NCI-H2227 treated with DMSO at 0.1 percent for 48 hours (cell line): Measurements from ENCODE around the gene MAX.

ENCODE experiments used
- DNase-seq: peaks from one replicate; lab custom pipeline; 2025; lab: John Stamatoyannopoulos, UW

Gene MAX

GRCh38 chr14:65072937-65073336 lies 29.4 kb downstream of the MAX start:
- no peak for DNase-seq

- no peak for DNase-seq
These were observed 30.1 kb downstream of the MAX start for GRCh38 chr14:65072256-65072655.

- no peak for DNase-seq
These were observed 30.8 kb downstream of the MAX start for GRCh38 chr14:65071544-65071943.

- DNase-seq: no peak
These were observed 31.8 kb downstream of the MAX start for GRCh38 chr14:65070471-65070976.

DNA sequence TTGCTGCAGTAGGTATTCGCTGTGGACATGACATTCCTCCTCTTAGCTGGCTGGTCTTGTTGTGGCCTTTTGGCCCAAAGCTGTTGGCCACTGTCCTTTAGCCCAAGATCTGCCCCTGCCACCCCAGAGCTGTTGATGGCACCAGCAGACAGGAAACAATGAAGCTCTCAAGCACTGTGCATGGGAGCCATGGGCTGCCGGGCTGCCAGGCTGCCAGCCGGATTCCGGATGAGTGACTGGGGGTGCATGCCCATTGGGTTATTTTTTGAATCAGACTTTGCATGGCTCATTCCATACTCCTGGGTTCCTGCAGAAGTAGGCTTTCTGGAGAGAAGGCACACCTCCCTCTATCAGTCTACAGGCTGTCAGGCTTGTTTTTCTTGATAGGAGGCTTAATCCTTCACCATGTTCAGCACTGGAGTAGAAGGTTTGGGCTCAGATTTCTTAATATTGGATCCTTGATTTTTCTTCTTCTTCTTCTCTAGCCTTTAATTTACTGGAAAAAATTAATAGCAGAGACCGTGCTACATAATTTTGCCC lies 32.4 kb downstream of the MAX start:
- no peak for DNase-seq

DNA sequence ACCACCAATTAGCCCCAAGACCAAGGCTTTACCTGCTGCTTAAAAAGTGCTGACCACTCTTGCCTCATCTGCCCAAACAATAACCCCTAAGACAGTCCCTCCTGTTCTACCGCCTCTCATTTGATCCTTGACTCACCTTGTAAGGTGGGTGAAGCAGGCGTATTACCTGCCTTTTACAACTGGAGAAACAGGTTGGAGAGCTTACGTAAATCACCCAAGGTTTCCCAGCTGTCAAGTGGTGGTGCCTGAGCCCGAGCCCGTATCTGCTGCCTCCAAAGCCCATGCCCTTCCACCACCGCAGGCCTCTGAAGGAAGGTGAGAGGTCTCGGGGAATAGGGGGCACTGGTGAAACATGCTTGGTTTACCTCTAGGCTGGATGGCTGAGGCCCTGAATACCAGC lies 36.6 kb downstream of the MAX start:
- DNase-seq: no peak

DNA sequence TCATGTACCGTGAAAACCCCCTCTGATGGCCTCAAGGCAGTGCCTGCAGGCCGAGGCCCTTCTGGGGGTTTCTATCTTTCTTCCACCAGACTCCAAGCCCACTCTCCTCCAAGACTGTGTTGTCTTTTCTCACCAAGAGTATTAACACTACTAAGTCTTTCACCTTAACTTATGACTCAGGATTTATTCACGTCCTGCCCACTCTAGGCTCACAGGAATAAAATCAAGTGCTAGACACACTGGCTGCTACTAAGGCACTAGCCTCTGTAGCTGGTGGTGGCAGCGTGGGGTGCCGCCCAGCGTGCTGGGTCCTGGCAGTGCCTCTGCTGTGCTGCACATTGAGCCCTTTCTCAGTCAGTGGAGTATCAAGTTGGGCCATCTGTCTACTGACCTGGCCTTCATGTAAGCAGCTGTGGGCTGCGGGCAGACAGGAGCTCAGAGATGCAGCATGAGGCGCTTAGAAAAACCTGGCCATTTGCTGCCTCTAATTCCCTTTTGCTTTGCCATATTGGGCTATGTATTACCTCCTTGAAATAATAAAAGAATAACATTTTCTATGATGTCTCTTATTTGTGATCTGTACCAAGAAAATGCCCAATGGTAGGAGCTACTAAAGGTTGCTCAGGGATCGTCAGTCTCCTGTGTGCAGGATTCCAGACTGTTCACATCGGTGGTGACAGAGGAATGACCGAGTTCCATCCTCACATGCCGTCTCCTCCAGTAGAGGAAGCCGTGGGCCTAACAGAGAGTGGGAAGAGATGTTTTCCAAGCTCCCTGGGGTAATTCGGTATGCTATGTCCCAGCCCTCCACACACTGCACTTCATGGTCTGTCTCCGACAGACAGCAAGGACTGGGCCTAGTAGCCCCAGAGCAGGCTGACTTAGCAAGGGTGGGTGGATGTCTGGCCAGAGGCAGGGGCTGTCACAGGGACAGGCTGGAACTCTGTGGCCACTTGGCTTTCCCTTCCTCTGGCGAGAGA lies 39.9 kb downstream of the MAX start:
- DNase-seq: no peak

DNA sequence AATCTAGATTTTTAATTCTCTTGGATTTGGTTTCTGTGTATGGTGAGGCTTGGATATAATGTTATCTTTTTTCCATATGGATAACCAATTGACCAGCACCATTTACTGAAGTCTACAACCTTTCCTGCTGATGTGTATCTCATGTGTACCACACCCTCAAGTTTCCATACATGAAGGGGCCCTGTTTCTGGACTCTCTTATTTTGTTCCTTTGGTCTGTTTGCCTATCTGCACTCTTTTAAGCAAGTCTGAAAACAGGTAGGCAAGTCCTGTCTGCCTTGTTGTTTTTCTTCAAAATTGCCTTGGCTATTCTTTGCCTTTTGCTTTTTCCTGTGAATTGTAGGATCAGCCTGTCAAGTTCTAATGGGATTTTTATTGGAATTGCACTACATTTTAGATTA lies 44.6 kb downstream of the MAX start:
- DNase-seq: no peak

DNA sequence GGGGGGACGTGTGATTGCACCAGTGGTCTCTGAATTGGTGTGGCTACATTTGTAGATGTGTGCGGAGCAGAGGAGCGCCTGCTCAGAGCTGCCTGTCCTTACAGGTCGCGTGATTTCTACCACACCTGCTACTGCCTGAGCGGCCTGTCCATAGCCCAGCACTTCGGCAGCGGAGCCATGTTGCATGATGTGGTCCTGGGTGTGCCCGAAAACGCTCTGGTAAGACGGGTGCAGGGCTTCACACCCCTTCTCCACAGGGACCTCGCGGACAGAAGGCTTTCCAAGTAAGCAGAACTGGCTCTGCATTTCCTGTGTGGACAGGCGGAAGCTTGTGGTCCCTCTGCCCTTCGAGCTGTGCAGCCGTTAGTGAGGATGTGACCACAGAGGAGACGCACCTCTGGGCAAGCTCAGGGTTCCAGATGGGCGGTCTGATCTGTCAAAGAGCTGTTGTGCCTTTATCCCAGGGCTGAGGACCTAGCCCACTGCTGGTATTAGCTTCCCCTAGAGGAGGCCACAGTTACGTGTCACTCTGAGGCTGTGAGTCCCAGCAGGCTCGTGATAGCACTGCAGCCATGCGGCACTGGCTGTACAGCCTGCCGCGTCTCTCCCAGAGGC lies 47.7 kb downstream of the MAX start:
- DNase-seq: no peak

- DNase-seq: no peak
These were observed 48.9 kb downstream of the MAX start for GRCh38 chr14:65053466-65053865.

DNA sequence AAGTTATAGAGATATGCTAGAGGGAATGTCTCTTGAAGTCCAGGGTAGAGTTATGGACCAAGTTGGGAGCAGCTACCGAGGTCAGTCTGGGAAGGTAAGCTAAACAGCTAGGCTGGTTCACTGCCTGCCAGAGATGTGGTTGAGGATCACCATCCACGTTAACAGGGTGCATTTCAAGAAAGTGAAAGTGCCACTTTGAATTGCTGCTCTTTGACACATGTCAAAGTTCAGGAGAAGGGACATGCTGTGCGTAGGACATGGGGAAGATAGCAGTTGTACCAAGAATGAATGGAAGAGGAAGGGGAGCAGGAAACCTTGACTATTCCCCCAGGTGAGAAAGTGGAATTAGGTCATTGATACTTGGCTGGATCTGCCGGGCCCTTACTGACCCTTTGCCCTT lies 49.5 kb downstream of the MAX start:
- DNase-seq: no peak

GRCh38 chr14:65045709-65046108 lies 56.6 kb downstream of the MAX start:
- no peak for DNase-seq

- DNase-seq: no peak
These were observed 57.3 kb downstream of the MAX start for GRCh38 chr14:65045006-65045405.

DNA sequence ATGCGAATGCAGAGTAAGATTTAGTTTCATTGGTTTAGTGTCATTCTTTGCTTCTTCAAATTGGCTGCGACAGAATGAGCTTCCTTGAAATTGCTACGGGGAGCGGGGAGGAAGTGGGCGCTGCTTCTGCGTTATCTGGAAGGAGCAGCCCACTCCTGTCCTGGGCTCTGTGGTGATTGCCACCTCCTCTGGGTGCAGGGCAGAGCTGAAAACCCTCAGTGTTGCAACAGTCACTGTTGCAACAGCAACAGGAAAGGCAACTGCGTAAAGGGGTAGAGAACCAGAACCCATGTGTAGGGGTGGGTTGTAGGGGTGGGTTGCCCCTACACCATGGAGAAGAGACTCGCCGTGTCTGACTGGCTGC lies 57.7 kb downstream of the MAX start:
- DNase-seq: no peak

DNA sequence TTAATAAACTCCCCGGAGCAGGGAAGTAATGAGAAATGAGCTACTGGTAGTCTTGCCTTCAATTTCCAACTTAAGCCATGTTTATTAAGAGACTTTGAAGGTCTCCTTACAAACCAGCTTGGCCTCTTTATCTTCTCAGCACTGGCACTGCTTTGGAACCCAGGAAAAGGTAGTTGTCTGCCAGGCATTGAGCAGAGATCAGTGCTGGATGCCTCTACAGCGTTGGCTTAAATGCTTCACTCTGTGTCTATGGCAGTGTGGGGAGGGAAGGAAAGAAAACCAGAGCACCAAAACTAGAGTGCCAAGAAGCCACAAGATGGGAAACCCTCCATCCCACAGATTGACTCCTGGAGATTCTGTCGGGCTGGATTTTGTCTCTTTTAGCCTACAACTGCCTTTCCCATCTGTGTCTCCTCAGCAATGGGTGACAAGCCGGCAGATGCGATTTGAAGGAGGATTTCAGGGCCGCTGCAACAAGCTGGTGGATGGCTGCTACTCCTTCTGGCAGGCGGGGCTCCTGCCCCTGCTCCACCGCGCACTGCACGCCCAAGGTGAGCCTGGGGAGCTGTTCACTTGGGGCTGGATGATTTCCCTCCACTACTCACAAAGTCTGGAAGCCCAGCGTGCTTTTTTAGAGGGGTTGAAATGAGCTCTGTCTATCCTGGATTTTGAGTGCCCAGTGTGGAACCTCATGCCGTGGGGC lies 58.3 kb downstream of the MAX start:
- no peak for DNase-seq

GRCh38 chr14:65042731-65043372 lies 59.5 kb downstream of the MAX start:
- DNase-seq: no peak

GRCh38 chr14:65042296-65042695 lies 60.0 kb downstream of the MAX start:
- no peak for DNase-seq

GRCh38 chr14:65041434-65041915 lies 60.8 kb downstream of the MAX start:
- no peak for DNase-seq

DNA sequence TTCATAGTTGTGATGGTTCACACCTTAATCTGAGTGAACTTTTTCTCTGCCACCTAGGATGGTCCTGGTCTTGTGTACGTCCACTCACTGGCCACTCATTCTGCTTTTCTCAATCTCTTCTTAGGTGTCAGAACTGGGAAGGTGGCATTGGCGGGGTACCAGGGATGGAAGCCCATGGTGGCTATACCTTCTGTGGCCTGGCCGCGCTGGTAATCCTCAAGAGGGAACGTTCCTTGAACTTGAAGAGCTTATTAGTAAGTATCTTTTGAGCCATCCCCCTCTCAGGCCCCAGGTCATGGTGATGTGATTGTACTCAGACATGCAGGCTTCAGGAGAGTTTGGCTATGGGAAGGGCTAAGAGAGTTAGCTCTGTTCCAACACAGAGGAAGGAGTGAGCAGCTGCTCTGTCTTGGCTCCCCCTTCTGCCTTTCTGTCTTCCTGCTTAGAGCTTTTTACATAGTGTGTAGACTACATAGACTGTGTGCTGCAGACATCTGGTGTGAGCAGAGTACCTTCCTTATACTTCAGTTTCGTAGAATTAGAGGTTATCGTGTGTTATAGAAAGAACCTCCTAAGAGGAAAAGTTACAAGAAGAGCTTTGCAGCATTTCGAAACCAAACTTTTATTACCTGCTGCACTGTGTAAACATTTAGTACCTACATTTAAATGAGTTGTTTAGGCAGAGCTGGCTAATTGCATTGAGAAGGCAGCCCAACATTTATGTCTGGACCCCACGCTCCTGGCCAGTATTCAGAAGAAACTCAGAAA lies 61.5 kb downstream of the MAX start:
- no peak for DNase-seq

GRCh38 chr14:65038966-65039365 lies 63.4 kb downstream of the MAX start:
- DNase-seq: no peak

- no peak for DNase-seq
These were observed 67.3 kb downstream of the MAX start for GRCh38 chr14:65035049-65035448.
